SK-N-SH (cell line): ENCODE measurements around the gene APOBEC2. TPM values are rescaled to one million over a fixed set of nuclear protein-coding genes. Genes with fewer than 3 reads are reported as not detected.
A peak's percentile ranks its signal among the peaks of the same experiment; 100 is the strongest.

Source experiments
- CTCF ChIA-PET: fragments of 300-600, 350-600 bp; formaldehyde crosslinking; extraction: SDS; loops from one replicate; lab custom pipeline; 2021; lab: Yijun Ruan, JAX
- POLR2A ChIA-PET: fragments of 350-600 bp; sonication (Branson Sonifier 250); formaldehyde crosslinking; extraction: SDS; loops from one replicate; lab custom pipeline; 2020; ENCODE audit warnings: antibody characterized with exemption, inconsistent platforms; lab: Yijun Ruan, JAX
- DNase-seq: peaks from one replicate; pipeline ENCODE4 v3.0.0; 2012
- H2AFZ ChIP-seq: fragments of 200-600 bp; sonication (generic); 2 replicates; pipeline ENCODE4 v1.8.1; 2016; ENCODE audit warnings: antibody characterized with exemption, mild to moderate bottlenecking, low read depth
- H3F3A ChIP-seq: fragments of 200-600 bp; sonication (generic); replicated peaks from 2 replicates; pipeline ENCODE3; 2016; ENCODE audit warnings: antibody characterized with exemption, mild to moderate bottlenecking; ENCODE audit not compliant: insufficient read depth
- H3K27ac ChIP-seq, 2 experiments: fragments of 200-500 bp in 1 of 2; fragments of 200-600 bp in 1 of 2; sonication (Bioruptor generic) in 1 of 2; sonication (generic), shearing (Covaris generic) in 1 of 2; 2 replicates each; pipeline versions ENCODE4 v1.5.1 to v1.6.1; 2014 to 2016; ENCODE audit warnings: low read depth in 2 of 2, inconsistent platforms in 1 of 2, low read length in 1 of 2, mild to moderate bottlenecking in 1 of 2, mixed read lengths in 1 of 2
- H3K27me3 ChIP-seq: fragments of 200-600 bp; sonication (generic), shearing (Covaris generic); 2 replicates; pipeline ENCODE4 v1.6.1; 2016; ENCODE audit warnings: mixed run types; ENCODE audit not compliant: insufficient read depth
- H3K36me3 ChIP-seq, 2 experiments: fragments of 200-500 bp in 1 of 2; fragments of 200-600 bp in 1 of 2; sonication (Bioruptor generic) in 1 of 2; sonication (generic) in 1 of 2; replicated peaks in 1 of 2; 2 replicates each; pipeline versions ENCODE3 to v1.5.1; 2014 to 2016; ENCODE audit warnings: low read length in 1 of 2, mild to moderate bottlenecking in 1 of 2; ENCODE audit not compliant: insufficient read depth in 2 of 2, control insufficient read depth in 1 of 2
- H3K4me1 ChIP-seq, 2 experiments: fragments of 200-500 bp in 1 of 2; fragments of 200-600 bp in 1 of 2; sonication (Bioruptor generic) in 1 of 2; sonication (generic), shearing (Covaris generic) in 1 of 2; 2 replicates each; pipeline versions ENCODE4 v1.5.1 to v1.6.1; 2014 to 2016; ENCODE audit warnings: low read depth in 1 of 2, low read length in 1 of 2, mixed run types in 1 of 2; ENCODE audit not compliant: insufficient read depth in 2 of 2, control insufficient read depth in 1 of 2
- H3K4me2 ChIP-seq: fragments of 200-600 bp; sonication (generic), shearing (Covaris generic); 2 replicates; pipeline ENCODE4 v1.6.1; 2017; ENCODE audit warnings: mixed run types
- H3K4me3 ChIP-seq, 2 experiments: fragments of 200-500 bp in 1 of 2; fragments of 200-600 bp in 1 of 2; sonication (Bioruptor generic) in 1 of 2; sonication (generic), shearing (Covaris generic) in 1 of 2; 2 replicates each; pipeline versions ENCODE4 v1.5.1 to v1.8.1; 2014 to 2016; ENCODE audit warnings: low read depth in 2 of 2, inconsistent platforms in 1 of 2, low read length in 1 of 2, mild to moderate bottlenecking in 1 of 2, mixed read lengths in 1 of 2, moderate library complexity in 1 of 2
- H3K79me2 ChIP-seq: fragments of 200-600 bp; sonication (generic); 2 replicates; pipeline ENCODE4 v1.8.1; 2017; ENCODE audit warnings: mild to moderate bottlenecking; ENCODE audit not compliant: insufficient read depth
- H3K9ac ChIP-seq: fragments of 200-600 bp; sonication (generic); 2 replicates; pipeline ENCODE4 v1.6.1; 2017; ENCODE audit warnings: mixed run types
- H3K9me2 ChIP-seq: fragments of 200-600 bp; sonication (generic); 2 replicates; pipeline ENCODE4 v1.6.1; 2017; ENCODE audit warnings: mixed run types
- H3K9me3 ChIP-seq: fragments of 200-600 bp; sonication (generic); 2 replicates; pipeline ENCODE4 v1.6.1; 2017; ENCODE audit warnings: mixed run types, mild to moderate bottlenecking, moderate library complexity
- H4K20me1 ChIP-seq: fragments of 200-600 bp; sonication (generic); 2 replicates; pipeline ENCODE4 v1.6.1; 2017; ENCODE audit warnings: mild to moderate bottlenecking, mixed run types; ENCODE audit not compliant: insufficient read depth
- CHD2 ChIP-seq: fragments of 150-350 bp; IDR thresholded peaks from 2 replicates; pipeline ENCODE4 v1.6.1; 2018; ENCODE audit warnings: low read length; ENCODE audit not compliant: partially characterized antibody
- EZH2phosphoT487 ChIP-seq: fragments of 200-600 bp; sonication (generic); IDR thresholded peaks from 2 replicates; pipeline ENCODE4 v1.6.1; 2017; ENCODE audit warnings: low read depth, mixed run types, mild to moderate bottlenecking, antibody characterized with exemption, moderate library complexity, borderline replicate concordance
- FOSL2 ChIP-seq: IDR thresholded peaks from 2 replicates; pipeline ENCODE4 v1.4.0; 2012; ENCODE audit warnings: low read depth, mild to moderate bottlenecking, moderate library complexity, borderline replicate concordance
- GABPA ChIP-seq: IDR thresholded peaks from 2 replicates; pipeline ENCODE4 v1.4.0; 2012; ENCODE audit warnings: low read depth, mild to moderate bottlenecking
- GATA2 ChIP-seq: sonication (generic); formaldehyde crosslinking; IDR thresholded peaks from 2 replicates; pipeline ENCODE4 v1.5.0; 2020; ENCODE audit warnings: mild to moderate bottlenecking, missing genetic modification reagents
- IRF3 ChIP-seq: fragments of 150-350 bp; IDR thresholded peaks from 2 replicates; pipeline ENCODE4 v1.6.1; 2016; ENCODE audit warnings: mild to moderate bottlenecking, low read depth, low read length
- JUND ChIP-seq: IDR thresholded peaks from 2 replicates; pipeline ENCODE4 v1.4.0; 2012
- MAX ChIP-seq: IDR thresholded peaks from 2 replicates; pipeline ENCODE4 v1.4.0; 2012; ENCODE audit warnings: low read depth
- MXI1 ChIP-seq: IDR thresholded peaks from 2 replicates; pipeline ENCODE4 v1.6.1; 2012; ENCODE audit warnings: mild to moderate bottlenecking, low read depth, low read length, improper control_type of control experiment
- NRF1 ChIP-seq: IDR thresholded peaks from 2 replicates; pipeline ENCODE4 v1.6.1; 2012; ENCODE audit warnings: low read depth, mild to moderate bottlenecking, low read length
- PBX3 ChIP-seq: IDR thresholded peaks from 2 replicates; pipeline ENCODE4; 2012
- RFX5 ChIP-seq: IDR thresholded peaks from 2 replicates; pipeline ENCODE4 v1.6.1; 2012; ENCODE audit warnings: mild to moderate bottlenecking, improper control_type of control experiment, low read length
- SMC3 ChIP-seq: IDR thresholded peaks from 2 replicates; pipeline ENCODE4 v1.6.1; 2012; ENCODE audit warnings: low read depth, low read length, improper control_type of control experiment
- TAF1 ChIP-seq: IDR thresholded peaks from 2 replicates; pipeline ENCODE4 v1.6.1; 2012; ENCODE audit warnings: low read depth, mild to moderate bottlenecking, low read length, moderate library complexity, borderline replicate concordance
- USF2 ChIP-seq: fragments of 150-350 bp; IDR thresholded peaks from 2 replicates; pipeline ENCODE4 v1.6.1; 2017; ENCODE audit warnings: antibody characterized with exemption, low read length, low read depth, borderline replicate concordance
- WGBS: methylation state at CpG from one replicate; pipeline ENCODE4 v1.1.6; 2017; ENCODE audit warnings: low lambda C conversion rate; 5-methylcytosine and 5-hydroxymethylcytosine counted together
- polyA plus RNA-seq, 3 experiments: library from polyadenylated mRNA; depleted of rRNA; stranded (reverse); fragments of >200 nt; gene quantifications; 2 replicates each; pipeline ENCODE4 v1.2.3, GENCODE V29; 2012

The APOBEC2 gene
- polyA plus RNA-seq, 1 of the 3 experiments (the other 2 are of a cell fraction): not detected

- peaks cover 61% of the 10 kb centered on the region for H3K79me2 ChIP-seq
- H3F3A ChIP-seq: peaks cover 25% of the 10 kb centered on the region
- CTCF ChIA-PET: no interaction called here
- H3K27ac ChIP-seq: peak within 1 kb of the TSS; percentile 98 to 99
- peak within 1 kb of the TSS; percentile 99 for H3K9ac ChIP-seq
- no CpG with 5 or more reads among the region's 37 CpGs for WGBS
- H3K4me2 ChIP-seq: peak within 1 kb of the TSS; percentile 83
- no peaks in the 10 kb centered on the region for H3K9me3 ChIP-seq
- H3K27me3 ChIP-seq: no peaks in the 10 kb centered on the region
- peak; percentile 72; the same call in 1 of the 2 replicates for TF ChIP-seq RFX5
- TF ChIP-seq FOSL2: no peak
- TF ChIP-seq GABPA: no peak
- TF ChIP-seq NRF1: peak; percentile 76
- TF ChIP-seq SMC3: no peak
- TF ChIP-seq IRF3: peak; percentile 71
- TF ChIP-seq MXI1: no peak
- no peak for TF ChIP-seq EZH2phosphoT487
- TF ChIP-seq JUND: no peak
- TF ChIP-seq CHD2: peak; percentile 6
- TF ChIP-seq PBX3: peak; percentile 55
- peak; percentile 73 for TF ChIP-seq TAF1
- TF ChIP-seq GATA2: no peak
- TF ChIP-seq MAX: peak; percentile 5; the same call in 1 of the 2 replicates
- TF ChIP-seq USF2: no peak
- H3K4me3 ChIP-seq: peak within 1 kb of the TSS; percentile 90 to 99
- peaks cover 41% of the 10 kb centered on the region for H4K20me1 ChIP-seq
- no peaks in the 10 kb centered on the region for H3K9me2 ChIP-seq
- H3K4me1 ChIP-seq: peaks cover 20 to 23% of the 10 kb centered on the region in 2 experiments
- H3K36me3 ChIP-seq: peaks cover 22 to 41% of the 10 kb centered on the region in 2 experiments
- DNase-seq: peak; percentile 93
- peak within 1 kb of the TSS; percentile 91 for H2AFZ ChIP-seq
- POLR2A ChIA-PET: interaction anchor here (0.8 to 1.4 kb wide), 2 partner anchors 10 to 50 kb away, joined by 3 to 6 read pairs; no protein-coding TSS in a partner anchor
Observed at GRCh38 chr6:41072836-41073202, 19.8 kb downstream of the APOBEC2 start, which contains the start of gene NFYA. TSS of gene NFYA (plus strand) at chr6:41072974. CDS start at chr6:41079090, 6,116 bp downstream.
